ENCODE measurements around the gene FBXL2.

DNA sequence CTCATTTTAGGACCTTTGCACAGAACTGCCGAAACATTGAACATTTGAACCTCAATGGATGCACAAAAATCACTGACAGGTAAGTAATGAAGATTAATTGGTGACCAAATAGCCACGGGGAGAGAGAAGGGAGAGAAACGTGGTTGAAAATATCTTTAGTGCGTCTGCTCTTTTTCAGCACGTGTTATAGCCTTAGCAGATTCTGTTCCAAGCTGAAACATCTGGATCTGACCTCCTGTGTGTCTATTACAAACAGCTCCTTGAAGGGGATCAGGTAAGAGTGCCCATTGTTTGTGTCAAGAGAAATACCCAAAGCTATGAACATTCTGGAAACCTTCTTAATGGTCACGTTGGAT lies 95.8 kb downstream of the FBXL2 start:
- TF ChIP-seq EZH2phosphoT487 (IDR thresholded peaks at IDR 0.05; ENCODE audit: low read depth): no peak
- TF ChIP-seq, protein P1, sequence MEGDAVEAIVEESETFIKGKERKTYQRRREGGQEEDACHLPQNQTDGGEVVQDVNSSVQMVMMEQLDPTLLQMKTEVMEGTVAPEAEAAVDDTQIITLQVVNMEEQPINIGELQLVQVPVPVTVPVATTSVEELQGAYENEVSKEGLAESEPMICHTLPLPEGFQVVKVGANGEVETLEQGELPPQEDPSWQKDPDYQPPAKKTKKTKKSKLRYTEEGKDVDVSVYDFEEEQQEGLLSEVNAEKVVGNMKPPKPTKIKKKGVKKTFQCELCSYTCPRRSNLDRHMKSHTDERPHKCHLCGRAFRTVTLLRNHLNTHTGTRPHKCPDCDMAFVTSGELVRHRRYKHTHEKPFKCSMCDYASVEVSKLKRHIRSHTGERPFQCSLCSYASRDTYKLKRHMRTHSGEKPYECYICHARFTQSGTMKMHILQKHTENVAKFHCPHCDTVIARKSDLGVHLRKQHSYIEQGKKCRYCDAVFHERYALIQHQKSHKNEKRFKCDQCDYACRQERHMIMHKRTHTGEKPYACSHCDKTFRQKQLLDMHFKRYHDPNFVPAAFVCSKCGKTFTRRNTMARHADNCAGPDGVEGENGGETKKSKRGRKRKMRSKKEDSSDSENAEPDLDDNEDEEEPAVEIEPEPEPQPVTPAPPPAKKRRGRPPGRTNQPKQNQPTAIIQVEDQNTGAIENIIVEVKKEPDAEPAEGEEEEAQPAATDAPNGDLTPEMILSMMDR (IDR thresholded peaks at IDR 0.05; ENCODE audit: low read depth, low read length): no peak; the same call in 1 of the 2 replicates

Measured in OCI-LY3 (cell line).